Activated CD4-positive, alpha-beta T cell treated with anti-CD3 and anti-CD28 coated beads for 48 hours (primary cell): ENCODE results near the gene VTI1A.

Experiments used
- DNase-seq: peaks from one replicate; pipeline ENCODE4 v3.0.0-alpha.2; 2020

Gene VTI1A

DNA sequence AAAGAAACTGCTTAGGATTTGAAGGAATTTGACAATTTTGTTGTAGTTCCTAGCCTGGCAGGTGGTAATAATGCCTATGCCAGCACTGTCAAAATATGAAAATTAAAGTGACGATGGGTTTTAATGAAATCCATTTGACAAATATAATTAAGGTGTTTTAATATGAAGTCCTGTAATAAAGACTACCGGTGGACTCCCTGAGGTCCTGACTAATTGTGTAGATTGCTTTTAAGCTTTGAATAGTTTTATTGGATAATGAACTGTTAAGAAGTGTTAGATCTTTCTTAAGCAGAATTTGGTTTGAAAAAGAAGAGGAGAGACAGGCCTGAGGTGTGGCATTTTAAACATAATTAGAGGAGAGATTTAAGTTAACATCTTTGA lies 197.2 kb downstream of the VTI1A start:
- no peak for DNase-seq

DNA sequence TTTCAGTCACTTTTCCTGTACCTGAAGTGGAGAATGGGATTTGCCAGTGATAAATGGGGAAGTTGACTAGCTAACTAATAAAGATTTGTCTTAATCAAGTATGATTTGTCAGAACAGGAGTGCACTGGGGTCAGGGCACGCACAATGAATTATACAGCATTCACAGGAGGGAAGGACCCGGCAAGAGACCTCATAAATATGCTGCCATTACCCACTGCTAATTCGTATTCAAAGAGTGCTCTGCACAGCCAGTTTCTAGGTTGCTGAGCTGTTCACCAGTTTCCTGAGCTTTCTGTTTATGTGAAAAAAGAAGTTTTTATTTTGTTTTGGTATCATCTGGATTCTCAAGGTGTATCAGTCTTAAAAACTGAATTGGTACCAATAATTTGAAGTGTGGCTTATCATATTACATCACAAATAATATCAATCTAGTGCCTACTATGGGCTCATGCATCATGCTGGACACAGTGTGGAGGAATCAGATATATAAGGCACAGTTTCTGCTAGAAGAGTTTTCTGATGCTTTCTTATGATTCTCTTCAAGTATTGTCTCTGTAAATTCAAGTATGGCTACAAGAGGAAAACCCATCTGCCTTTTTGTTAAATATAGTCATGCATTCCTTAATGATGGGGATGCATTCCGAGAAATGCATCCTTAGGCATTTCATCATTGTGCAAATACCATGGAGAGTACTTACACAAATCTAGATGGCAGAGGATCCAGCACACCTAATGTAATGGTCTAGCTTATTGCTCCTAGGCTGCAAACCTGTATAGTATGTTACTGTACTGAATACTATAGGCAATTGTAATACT lies 202.2 kb downstream of the VTI1A start:
- no peak for DNase-seq

DNA sequence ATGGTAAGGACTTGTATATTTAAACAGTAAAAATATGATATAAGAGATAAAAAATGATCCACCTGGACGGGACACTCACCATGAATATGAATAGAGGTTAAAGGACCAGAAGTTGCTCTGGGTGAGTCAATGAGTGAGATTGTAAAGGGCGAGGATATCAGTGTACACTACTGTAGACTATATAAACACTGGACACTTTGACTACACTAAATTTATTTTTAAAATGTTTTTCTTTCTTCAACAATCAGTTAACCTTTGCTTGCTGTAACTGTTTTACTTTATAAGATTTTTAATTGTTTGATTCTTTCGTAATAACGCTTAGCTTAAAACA lies 202.8 kb downstream of the VTI1A start:
- DNase-seq = no peak

DNA sequence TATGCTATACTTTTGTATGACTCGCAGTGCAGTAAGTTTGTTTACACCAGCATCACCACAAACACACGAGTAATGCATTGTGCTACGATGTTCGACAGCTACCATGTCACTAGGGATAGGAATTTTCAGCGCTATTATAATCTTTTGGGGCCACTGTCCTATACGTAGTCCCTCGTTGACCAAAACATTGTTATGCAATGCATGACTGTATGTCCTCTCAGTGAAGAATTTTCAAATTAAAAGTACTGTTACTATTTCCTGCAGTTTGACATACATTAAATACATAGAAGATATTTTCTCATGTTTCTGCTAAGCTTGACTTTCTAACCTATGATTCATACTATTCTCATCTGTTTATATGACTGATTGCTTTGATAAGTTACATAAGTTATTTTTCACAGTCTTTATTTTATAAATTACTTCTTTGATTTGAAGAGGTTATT lies 203.6 kb downstream of the VTI1A start:
- DNase-seq = no peak

DNA sequence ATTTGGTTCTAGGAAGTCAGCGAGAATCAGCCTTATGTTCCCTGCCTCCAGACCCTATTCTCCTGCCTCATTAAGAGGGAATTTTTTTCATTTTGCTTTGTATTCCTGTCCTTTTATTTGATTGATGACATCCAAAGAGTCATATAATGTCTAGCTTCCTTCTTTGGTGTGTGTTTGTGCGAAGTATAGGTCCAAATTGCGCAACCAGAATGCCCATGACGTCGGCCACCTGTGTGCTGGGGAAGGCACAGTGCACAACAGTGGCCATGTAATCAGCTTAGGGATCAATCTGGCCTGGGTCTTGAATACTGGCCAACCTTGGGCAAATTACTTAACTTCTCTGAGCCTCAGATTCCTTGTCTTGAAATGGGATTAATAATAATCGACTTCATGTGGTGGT lies 206.2 kb downstream of the VTI1A start:
- DNase-seq = no peak

DNA sequence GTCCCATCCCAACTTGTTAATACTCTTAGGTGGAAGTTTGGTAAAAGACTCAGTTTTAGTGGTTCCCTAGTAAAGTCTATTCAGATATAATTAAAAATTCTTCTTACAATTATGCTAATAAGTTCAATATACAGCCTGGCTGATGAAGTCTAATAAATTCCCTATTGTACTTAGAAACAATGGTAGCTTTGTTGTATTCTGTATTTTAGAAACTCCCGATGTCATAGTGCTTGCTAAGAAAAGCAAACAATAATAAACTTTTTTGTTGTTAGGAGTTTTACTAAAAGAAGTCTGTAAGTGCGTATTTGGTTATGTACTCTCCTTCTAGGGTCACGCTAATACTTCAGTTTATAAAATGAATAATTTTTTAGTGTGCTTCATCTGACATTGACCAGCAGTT lies 206.8 kb downstream of the VTI1A start:
- DNase-seq = no peak

DNA sequence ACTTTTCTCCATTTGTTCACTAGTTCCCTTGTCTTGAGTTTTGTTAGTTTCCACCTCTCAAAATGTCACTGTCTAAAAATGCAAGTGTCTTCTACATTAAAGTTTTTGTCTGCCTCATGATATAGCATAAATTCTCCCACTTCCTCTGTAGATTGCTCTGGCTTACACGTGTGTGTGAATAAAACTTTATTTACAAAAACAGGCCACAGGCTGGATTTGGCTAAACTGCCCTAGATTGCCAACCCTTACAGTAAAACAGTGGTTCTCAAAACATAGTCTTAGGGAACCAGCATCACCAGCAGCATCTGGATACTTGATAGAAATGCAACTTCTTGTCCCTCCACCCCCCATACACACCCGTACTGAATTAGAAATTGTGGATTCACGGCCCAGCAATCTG lies 207.8 kb downstream of the VTI1A start:
- DNase-seq = no peak

- DNase-seq = no peak
Measured at GRCh38 chr10:112655722-112656121, 208.7 kb downstream of the VTI1A start.

DNA sequence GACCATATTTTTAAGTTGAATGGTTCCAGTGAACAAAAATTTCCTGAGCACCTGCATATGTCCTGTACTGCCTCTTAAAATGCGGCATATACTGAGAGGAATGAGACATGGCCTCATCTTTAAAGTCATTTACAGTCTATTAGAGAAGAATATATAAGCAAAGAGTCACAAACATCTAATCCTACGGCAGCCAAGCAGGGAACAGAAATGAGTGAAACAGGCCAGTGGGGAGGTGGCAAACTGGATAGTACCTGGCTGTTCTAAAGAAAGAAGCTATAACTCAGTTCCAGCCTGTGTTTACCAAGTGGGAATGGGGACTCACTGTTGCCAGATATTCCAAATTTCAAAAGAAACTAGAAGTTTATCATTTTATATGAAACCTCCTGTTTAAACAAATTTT lies 211.4 kb downstream of the VTI1A start:
- no peak for DNase-seq

DNA sequence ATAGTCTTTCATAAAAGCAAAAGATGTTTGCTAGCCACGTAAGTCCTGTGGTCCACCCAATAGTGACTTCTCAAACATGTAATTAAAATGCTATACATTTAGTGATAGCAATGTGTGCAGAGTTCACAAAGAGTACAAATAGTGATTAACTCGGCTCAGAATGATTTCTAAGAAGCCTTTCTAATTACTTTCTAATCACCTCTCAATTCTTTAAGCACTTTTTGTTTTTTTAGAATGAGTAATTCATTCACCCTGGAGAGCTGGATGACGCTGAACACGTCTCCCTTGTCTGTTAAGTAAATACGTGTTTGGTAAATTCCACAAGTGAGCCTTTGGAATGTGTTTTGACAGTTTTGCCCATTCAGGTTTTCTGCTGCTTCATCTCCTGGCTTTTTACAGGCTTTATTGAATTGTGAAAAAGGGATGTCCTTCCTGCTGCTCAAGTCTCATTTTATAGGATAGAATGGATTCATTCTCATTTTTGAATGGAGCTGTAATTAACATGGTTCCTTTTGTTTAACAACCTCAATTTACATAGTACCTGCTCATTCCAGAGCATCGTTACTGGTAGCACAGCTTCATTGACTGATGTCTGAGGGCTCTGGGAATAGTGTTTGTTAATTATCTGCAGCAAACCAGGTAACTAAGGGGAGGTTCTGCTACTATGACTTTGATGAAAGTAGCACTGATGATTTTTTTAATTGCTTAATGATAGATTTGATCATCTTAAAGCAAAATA lies 212.1 kb downstream of the VTI1A start:
- no peak for DNase-seq

GRCh38 chr10:112663234-112664125 lies 216.5 kb downstream of the VTI1A start:
- DNase-seq = no peak

- no peak for DNase-seq
Measured at GRCh38 chr10:112666094-112666493, 219.1 kb downstream of the VTI1A start.

DNA sequence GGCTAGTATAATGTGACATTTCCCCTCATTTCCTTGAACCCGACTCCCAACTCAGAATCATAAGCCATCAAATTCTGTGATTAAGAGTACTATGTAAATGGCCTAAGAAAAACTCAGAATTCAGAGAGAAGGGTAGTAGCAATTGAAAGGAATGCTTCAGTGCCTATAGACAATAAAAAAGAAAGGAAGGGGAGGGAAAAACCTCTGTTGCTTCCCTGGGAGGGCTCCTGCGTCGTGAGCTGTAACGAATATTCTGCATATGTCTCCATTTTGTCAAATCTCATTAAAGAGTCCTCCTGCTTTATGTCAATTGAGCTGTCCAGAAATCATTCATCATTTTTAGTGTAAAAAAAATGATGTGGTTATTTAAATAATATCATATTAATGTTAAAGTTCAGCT lies 223.0 kb downstream of the VTI1A start:
- no peak for DNase-seq

DNA sequence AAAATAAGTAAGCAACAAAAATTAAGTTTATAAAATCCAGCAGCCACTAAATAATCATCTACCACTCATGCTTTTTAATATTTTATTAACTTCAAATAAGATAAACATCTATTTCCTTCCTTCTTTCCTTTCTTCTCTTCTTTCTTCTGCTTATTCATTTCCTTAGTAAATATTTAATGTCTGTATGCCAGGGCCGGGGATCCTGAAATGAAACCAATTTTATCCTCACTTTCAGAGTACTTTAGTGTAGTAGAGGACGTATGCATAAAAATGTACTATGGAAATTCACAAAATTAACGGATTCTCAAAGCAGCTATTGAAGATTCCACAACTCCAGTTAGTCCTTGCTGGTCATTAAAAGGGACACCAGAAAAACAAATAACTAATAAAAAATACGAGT lies 224.7 kb downstream of the VTI1A start:
- DNase-seq = no peak

- DNase-seq = no peak
Measured at GRCh38 chr10:112672706-112673105, 225.7 kb downstream of the VTI1A start.

DNA sequence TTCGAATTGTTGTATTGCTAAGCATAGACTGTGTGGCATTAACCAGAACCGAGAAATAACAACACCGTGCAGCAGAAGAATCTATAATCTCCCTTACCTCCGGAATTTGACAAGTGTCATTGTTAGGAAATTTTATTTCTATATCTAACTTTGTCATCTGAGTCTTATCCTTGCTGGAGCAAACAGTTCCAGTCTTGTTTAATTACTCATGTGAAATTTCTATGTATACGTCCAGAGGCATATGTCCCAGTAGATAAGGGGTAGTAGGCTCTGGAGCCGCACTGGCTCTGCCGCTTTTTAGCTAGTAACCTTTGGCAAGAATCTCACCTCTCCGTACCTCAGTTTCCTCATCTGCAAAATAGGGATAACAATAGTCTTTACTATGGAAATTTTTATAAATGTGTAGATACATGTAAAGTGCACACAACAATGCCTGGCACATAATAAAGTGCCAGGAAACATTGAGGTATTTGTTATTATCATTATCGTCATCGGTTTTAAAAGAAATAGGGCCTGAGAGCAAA lies 228.6 kb downstream of the VTI1A start:
- no peak for DNase-seq

DNA sequence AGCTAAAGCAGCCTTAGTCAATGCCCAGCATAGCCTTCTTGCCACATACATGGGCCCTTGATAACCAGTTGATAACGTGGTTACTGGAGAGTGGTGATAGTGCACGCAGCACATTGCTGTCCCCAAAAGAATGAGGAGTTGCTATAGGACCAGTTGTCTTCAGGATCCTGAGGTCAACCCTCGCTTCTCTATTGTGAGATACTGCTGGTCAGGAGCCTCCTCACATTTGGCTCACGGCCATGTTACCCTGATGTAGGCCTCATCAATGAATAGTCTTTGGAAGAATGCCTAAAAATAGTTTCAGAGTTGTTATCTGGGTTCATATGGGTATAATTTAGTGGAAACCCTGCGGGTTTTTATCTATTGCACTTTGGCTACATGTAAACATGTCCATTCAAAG lies 230.7 kb downstream of the VTI1A start:
- DNase-seq = no peak

GRCh38 chr10:112678581-112678980 lies 231.6 kb downstream of the VTI1A start:
- no peak for DNase-seq

GRCh38 chr10:112678987-112679386 lies 232.0 kb downstream of the VTI1A start:
- no peak for DNase-seq

DNA sequence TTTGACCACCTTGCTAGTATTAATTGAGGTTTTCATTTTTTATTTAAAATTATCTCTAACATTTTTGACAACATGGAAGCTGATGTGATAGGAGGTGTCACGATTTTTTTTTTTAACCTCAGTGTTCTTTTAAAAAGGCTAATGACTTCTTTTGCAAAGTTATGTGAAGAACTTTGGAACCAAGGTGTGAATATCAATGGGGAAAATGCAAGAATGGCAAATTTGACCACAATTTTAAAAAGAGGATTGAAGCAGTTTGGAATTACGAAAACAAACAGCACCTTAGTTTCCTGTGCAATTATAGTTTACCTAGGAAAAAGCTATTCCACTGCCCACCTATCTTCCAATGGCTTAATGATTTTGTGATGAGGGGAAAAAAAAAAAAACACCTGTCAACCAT lies 232.4 kb downstream of the VTI1A start:
- DNase-seq = no peak

GRCh38 chr10:112680586-112680985 lies 233.6 kb downstream of the VTI1A start:
- DNase-seq = no peak

- no peak for DNase-seq
Measured at GRCh38 chr10:112687647-112688046, 240.6 kb downstream of the VTI1A start.

GRCh38 chr10:112689327-112690072 lies 242.5 kb downstream of the VTI1A start:
- DNase-seq = no peak
